Measurements from ENCODE around the gene TMPRSS12. TPM values are rescaled to one million over a fixed set of nuclear protein-coding genes. Genes with fewer than 3 reads are reported as not detected.

The TMPRSS12 gene
- total and polyA plus RNA-seq, 9 of the 15 experiments (the other 6 are each of a cell fraction or from before 2014, with no cell fraction given) = 0.04 TPM; not detected in 8

- BruUV-seq (replicated peaks) = TSS peak; percentile 98
- Histone ChIP-seq H3K4me2 (ENCODE audit: insufficient read depth, low read length) (peak overlapping the region; percentile 85), H4K20me1 (replicated peaks; ENCODE audit: control insufficient read depth, insufficient read depth, low read length) (no peaks in the 10 kb centered on the region), H3K9me3 (replicated peaks; ENCODE audit: control insufficient read depth, insufficient read depth, low read depth, low read length) (no peaks in the 10 kb centered on the region; the same call in 1 of the 2 replicates), H2AFZ (ENCODE audit: low read depth, low read length) (peak overlapping the region; percentile 93), H3K9me1 (ENCODE audit: control insufficient read depth, insufficient read depth, low read length) (no peaks in the 10 kb centered on the region), H3K4me1 (replicated peaks in 1 of 2; ENCODE audit: control insufficient read depth in 2 of 2, insufficient read depth in 2 of 2, low read length in 2 of 2) (peaks cover 3 to 21% of the 10 kb centered on the region in 2 experiments; a peak in 4 of 5 replicates), H3K4me3 (peak overlapping the region; percentile 61; the same call in 1 of the 2 replicates), H3K36me3 (ENCODE audit: control insufficient read depth, insufficient read depth, low read length) (no peaks in the 10 kb centered on the region; the same call in 2 of the 3 replicates), H3K27ac (ENCODE audit: extremely low read depth, low read depth, low read length) (peak overlapping the region; percentile 95), H3K27me3 (ENCODE audit: control insufficient read depth in 2 of 2, insufficient read depth in 2 of 2, low read length in 2 of 2) (no peaks in the 10 kb centered on the region), H3K9ac (ENCODE audit: insufficient read depth in 1 of 2, low read depth in 2 of 2, low read length in 2 of 2) (peak overlapping the region in 1 of 2 experiments; percentile 81; a peak in 2 of 4 replicates), H3K79me2 (ENCODE audit: control insufficient read depth, insufficient read depth, low read length) (peaks cover 43% of the 10 kb centered on the region)
- 1% methylated on average over 4 of the region's 4 CpGs for WGBS (ENCODE audit: insufficient coverage, low coverage, missing lambda C conversion rate)
- DNase-seq (ENCODE audit: extremely low read depth in 1 of 4, low spot score in 3 of 4) (no peak), FAIRE-seq (no peak), ATAC-seq (peak; percentile 11)
- ChIA-PET CTCF (ENCODE audit: low intra/inter-chr PET ratio) (no interaction called here), POLR2A (interaction anchor here (0.8 to 1.6 kb wide), 5 partner anchors 8 to 1344 kb away, joined by 3 to 4 read pairs (median 4); partner anchors contain the start of gene SLC11A2)
- intact Hi-C loops (cut with micrococcal nuclease) = loop anchor here (10.0 kb wide), 1 partner anchor 159 kb away; the partner anchor contains the start of gene ATF1
- in situ Hi-C loops (cut with MboI) = no loop called here
- TF ChIP-seq HINFP (tag; conservative IDR thresholded peaks at IDR 0.05; ENCODE audit: low read depth) (no peak), MNT (conservative IDR thresholded peaks at IDR 0.05) (no peak), ZNF583 (CRISPR knock-in tag; IDR thresholded peaks at IDR 0.05) (no peak), MAZ (CRISPR knock-in tag; conservative IDR thresholded peaks at IDR 0.05 in 1 of 2, IDR thresholded peaks at IDR 0.05 in 1 of 2) (peak in 1 of 2 experiments; percentile 22; a peak in 1 of 4 replicates), TAF7 (tag; IDR thresholded peaks at IDR 0.05) (peak; percentile 79), ZNF239 (CRISPR knock-in tag; IDR thresholded peaks at IDR 0.05) (no peak), TEAD1 (CRISPR knock-in tag; IDR thresholded peaks at IDR 0.05) (no peak), PHB (CRISPR knock-in tag; IDR thresholded peaks at IDR 0.05) (no peak), ZNF24 (IDR thresholded peaks at IDR 0.05) (no peak), PHF20 (IDR thresholded peaks at IDR 0.05; ENCODE audit: partially characterized antibody) (no peak), ZNF263 (CRISPR knock-in tag; IDR thresholded peaks at IDR 0.05; ENCODE audit: borderline replicate concordance) (no peak), RBFOX2 (IDR thresholded peaks at IDR 0.05; ENCODE audit: low read depth, low read length) (peak; percentile 33), TCF3 (CRISPR knock-in tag; IDR thresholded peaks at IDR 0.05) (no peak), ZNF175 (CRISPR knock-in tag; IDR thresholded peaks at IDR 0.05; ENCODE audit: low read depth) (no peak), GATAD2B (IDR thresholded peaks at IDR 0.05; ENCODE audit: borderline replicate concordance) (0 out of 2 replicates have a peak, but pooled peaks have one; percentile 16), AFF1 (IDR thresholded peaks at IDR 0.05; ENCODE audit: low read depth in 1 of 2, partially characterized antibody in 2 of 2) (no peak)
These were observed 81.4 kb downstream of the TMPRSS12 start for GRCh38 chr12:50924131-50924438.
